Epidermal melanocyte (primary cell): ENCODE measurements around the gene FBXL17.
A peak's percentile ranks its signal among the peaks of the same experiment; 100 is the strongest.
"Not testable (repeated sequence)": the region's sequence is repeated elsewhere in the genome, so short reads cannot be mapped to it uniquely, and the experiment has no call there.

Experiments used
- DNase-seq: peaks from one replicate; pipeline ENCODE4 v3.0.0; 2011; ENCODE audit warnings: low spot score; ENCODE audit not compliant: insufficient read length

Gene FBXL17

DNA sequence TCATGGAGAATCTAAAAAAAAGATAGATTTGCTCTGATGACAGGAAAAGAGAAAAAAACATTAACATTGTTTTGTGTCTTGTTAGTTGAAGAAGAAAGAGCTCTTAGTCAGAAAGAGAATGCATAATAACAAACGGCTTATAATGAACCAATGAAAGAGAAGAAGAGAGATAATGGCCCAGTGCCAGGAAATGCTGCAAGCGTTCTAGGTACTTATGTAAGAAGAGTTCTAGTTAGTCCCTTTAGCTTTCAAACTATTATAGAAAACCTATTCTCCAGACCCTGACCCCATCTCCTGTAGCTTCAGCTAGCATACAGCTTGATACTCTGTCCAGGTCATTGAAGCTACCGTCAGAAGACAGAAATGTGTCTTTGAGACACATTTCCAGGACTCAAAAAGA, 70.2 kb downstream of the FBXL17 start:
- DNase-seq: no peak

GRCh38 chr5:108303611-108304010, 78.3 kb downstream of the FBXL17 start:
- DNase-seq: no peak

- no peak for DNase-seq
Observed at GRCh38 chr5:108303086-108303485, 78.8 kb downstream of the FBXL17 start.

DNA sequence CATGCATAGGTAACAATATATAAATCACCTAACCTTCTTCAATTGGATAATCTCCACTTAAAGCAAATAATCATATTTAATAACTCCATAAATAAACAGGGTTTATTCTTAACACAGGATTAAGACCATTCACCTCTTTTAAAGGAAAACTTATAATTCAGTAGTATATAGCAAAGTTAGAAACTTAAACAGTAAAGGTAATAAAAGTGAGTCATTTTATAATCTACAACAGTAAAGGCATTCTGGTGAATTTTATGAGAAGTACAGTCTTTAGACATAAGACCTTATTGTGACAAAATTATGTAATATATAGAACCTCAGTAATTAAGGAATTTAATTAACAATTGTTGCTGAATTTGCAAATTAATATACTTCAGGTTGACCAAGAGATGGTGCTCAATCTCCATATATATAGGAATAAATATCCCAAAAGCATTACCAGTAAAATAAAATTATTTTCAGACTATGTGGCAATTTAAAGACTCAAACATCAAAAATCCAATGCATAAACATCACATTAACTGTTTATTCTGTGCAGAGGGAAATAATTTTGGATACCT, 84.8 kb downstream of the FBXL17 start:
- no peak for DNase-seq

GRCh38 chr5:108295578-108296368, 86.1 kb downstream of the FBXL17 start:
- no peak for DNase-seq

GRCh38 chr5:108280960-108281569, 100.8 kb downstream of the FBXL17 start:
- no peak for DNase-seq

GRCh38 chr5:108280248-108280647, 101.7 kb downstream of the FBXL17 start:
- DNase-seq: no peak

DNA sequence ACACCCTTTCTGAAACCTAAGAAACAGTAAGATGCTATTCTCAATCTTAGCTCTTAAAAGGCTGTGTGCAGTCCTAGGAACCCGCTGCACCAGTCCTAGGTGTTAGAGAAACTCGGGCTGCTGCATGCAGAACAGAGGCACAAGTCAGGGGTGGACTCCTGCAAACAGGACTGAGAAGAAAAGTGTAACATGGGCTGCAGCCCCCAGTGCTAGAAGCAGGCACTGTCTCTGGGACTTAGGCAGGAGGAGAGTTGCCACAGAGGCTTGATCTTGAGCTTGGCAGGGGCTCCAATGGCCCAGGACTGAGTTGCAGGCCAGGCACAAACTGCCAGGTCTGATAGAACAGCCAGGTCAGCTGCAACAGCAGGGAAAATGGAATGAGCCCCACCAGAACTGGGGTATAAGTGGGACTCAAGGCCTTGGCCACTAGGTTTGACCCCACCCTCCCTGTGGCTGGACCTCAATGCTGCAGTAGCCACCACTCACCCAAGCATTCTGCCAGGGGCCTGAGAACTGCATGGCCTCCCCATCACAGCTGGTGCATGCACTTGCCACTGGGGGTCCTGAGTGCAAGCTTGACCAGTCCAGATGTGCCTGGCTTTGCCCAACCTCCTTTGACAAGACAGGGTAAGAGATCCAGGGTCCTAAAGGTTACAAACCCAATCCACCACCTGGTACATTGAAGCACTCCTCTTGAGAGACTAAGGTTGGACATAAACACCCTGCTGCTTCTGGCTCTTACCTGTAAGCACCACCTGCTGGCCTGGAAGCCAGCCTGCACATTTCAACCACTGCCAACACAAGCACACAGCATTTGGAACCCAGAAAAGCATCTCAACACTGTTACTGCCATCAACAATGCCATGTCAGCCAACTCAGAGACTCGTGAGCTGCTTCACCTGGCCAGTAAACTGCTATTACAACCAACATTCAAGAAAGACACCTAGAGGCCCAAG, 103.3 kb downstream of the FBXL17 start:
- no peak for DNase-seq

GRCh38 chr5:108276187-108277050, 105.5 kb downstream of the FBXL17 start:
- no peak for DNase-seq

GRCh38 chr5:108274080-108274479, 107.8 kb downstream of the FBXL17 start:
- not testable (repeated sequence) for DNase-seq

DNA sequence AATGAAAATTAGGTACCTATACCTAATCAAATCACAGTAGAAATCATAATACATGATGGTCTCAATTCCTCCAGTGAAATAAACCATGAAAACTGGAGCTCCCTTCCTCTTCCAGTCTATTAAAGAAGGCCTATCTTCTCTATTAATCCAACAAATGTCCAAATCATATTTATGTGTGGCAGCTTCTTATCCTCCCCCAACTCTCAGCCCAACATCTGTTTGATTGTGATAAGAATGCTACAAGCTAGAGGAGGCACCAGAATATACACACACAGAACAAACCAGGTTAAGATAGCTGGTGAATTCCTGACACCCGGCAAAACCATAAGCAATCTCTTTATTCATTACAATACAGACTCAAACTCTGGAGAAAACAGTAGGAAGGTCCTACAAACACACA, 110.8 kb downstream of the FBXL17 start:
- no peak for DNase-seq

- no peak for DNase-seq
Observed at GRCh38 chr5:108266242-108266641, 115.7 kb downstream of the FBXL17 start.

- no peak for DNase-seq
Observed at GRCh38 chr5:108264533-108264932, 117.4 kb downstream of the FBXL17 start.

DNA sequence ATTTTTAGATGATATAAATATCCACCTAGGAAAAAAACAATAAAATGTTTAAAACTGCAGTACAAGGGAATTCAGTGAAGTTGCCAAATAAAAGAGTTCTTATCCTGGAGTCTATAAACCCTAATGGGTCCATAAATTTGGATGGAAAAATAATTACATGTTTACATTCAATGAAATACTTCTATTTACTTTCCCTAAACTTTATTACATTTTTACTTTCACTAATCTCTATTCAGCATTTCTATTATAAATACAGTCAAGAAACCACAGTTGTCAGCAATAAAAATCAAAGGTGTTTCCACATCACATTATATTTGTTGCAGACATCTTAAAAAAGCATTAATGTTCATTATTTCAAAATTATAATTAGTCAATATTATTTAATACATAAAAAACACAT, 118.6 kb downstream of the FBXL17 start:
- DNase-seq: no peak

DNA sequence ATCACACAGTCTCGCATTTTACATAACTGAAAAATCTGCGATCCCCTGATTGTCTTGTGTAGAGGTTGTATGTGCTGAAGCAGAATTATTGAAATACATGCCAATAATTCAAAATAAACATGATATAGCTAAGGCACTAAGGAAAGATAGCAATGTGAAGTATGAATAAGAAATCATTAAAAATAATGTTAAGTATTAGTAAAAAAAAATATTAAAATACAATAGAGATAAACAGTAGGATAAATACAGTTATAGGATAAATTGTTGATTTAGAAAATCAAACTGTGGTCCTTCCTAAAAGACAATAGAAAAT, 121.1 kb downstream of the FBXL17 start:
- DNase-seq: no peak

- peak; percentile 54 for DNase-seq
Observed at GRCh38 chr5:108260117-108260857, 121.6 kb downstream of the FBXL17 start.

DNA sequence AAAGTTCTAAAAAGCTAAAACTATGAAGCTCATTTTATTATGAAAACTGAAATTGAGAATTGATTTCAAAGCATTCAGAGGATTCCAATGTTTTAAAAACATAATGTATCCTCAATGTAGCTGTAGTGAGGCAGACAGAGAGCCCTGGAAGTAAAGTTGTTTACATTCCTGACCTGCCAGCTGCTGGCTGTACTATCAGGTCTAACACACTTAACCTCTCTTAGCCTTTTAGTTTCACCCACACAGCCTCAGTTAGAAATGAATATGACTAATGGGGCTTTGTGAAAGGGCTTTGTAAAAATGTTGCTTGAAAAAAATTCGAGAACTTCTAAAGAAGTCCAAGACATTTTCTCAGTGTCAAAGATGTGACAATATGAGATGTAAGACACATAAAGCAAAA, 122.6 kb downstream of the FBXL17 start:
- no peak for DNase-seq

DNA sequence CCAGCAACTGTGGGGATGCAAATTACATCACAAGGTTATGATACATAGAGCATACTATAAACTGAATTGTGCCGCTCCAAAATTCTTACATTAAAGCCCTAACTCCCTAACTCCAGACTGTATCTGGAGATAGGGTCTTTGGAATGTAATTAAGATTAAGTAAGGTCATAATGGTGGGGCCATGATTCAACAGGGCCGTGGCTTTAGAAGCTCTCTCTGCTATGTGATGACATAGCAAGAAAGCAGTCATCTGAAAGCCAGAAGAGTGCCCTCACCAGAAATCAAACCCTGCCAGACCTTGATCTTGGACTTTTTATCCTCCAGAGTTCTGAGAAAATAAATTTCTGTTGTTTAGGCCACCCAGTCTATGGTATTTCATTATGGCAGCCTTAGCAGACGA, 123.9 kb downstream of the FBXL17 start:
- no peak for DNase-seq

DNA sequence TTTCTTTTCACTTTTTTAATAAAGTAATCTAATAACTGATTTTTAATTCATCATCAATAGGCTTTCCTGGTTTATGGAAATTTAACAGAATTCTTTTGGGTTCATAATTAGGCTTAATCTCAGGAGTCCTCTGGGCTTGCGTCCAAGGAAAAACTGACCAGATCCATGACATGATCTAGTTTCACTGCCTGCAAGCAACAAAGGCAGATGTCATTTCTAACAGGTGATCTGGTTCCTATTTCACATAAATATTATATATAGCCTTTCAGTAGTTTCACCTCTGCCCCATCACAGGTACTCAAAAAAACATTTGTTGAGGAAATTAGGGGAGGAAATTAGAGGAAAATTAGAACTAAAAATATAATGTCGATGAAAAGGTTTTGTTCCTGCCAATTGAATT, 126.4 kb downstream of the FBXL17 start:
- no peak for DNase-seq

GRCh38 chr5:108251350-108251749, 130.5 kb downstream of the FBXL17 start:
- no peak for DNase-seq
